Measurements from ENCODE around the gene TCAP. TPM values are rescaled to one million over a fixed set of nuclear protein-coding genes. Genes with fewer than 3 reads are reported as not detected.

Gene TCAP, protein sequence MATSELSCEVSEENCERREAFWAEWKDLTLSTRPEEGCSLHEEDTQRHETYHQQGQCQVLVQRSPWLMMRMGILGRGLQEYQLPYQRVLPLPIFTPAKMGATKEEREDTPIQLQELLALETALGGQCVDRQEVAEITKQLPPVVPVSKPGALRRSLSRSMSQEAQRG
- total RNA-seq: under 1 TPM; 0.82 to 0.92 TPM

GRCh38 chr17:39664581-39665561 is at the start of gene TCAP:
Gene TCAP, plus strand, starts transcription at chr17:39665349. Its CDS starts 11 bp downstream, at chr17:39665360.
- ChIA-PET POLR2A (no interaction called here), CTCF (interaction anchor here (1.5 to 4.1 kb wide), 3 partner anchors 10 to 43 kb away, joined by 5 to 19 read pairs (median 6); no protein-coding TSS in a partner anchor)

DNA sequence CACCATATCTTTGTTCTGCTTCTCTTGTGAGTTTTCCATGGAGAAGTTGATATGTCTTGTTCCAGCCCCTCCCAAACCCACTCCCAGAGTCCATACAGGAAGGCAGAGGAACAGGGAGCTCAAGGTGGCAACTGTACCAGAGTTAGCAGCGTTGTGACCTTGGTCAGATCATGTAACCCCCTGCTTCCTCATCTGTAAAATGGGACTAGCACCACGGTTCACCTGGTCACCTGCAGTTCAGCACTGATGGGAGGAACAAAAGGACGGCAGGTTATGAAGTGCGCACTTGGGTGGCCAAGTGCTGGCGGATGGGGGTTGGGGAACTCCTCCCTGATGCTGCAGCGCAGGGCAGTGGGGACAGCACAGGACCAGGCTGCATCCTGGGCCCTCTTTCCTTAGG is 49.7 kb upstream of the TCAP start:
- POLR2A ChIA-PET: no interaction called here
- CTCF ChIA-PET: interaction anchor here (0.7 to 2.1 kb wide), 3 partner anchors 19 to 379 kb away, joined by 4 to 6 read pairs (median 4); no protein-coding TSS in a partner anchor

DNA sequence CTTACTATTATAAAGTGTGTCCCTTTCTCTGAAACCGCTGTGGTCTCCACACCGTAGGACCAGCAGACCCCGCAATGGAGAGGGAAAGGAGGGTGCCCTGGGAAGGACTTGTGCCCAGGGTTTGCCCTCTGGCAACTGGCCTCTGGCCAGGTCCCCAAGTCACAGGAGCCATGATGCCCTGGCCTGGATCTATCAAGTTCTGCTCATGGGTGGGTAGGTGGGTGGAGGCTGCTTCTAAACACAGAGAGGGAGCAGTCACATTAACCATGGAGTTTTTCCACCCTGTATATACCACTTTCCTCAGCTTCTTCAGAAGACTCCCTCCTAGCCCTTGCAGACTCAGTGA is 48.1 kb upstream of the TCAP start:
- ChIA-PET POLR2A (no interaction called here), CTCF (interaction anchor here (1.0 to 2.1 kb wide), 2 partner anchors 18 to 112 kb away, joined by 3 to 6 read pairs; no protein-coding TSS in a partner anchor)

DNA sequence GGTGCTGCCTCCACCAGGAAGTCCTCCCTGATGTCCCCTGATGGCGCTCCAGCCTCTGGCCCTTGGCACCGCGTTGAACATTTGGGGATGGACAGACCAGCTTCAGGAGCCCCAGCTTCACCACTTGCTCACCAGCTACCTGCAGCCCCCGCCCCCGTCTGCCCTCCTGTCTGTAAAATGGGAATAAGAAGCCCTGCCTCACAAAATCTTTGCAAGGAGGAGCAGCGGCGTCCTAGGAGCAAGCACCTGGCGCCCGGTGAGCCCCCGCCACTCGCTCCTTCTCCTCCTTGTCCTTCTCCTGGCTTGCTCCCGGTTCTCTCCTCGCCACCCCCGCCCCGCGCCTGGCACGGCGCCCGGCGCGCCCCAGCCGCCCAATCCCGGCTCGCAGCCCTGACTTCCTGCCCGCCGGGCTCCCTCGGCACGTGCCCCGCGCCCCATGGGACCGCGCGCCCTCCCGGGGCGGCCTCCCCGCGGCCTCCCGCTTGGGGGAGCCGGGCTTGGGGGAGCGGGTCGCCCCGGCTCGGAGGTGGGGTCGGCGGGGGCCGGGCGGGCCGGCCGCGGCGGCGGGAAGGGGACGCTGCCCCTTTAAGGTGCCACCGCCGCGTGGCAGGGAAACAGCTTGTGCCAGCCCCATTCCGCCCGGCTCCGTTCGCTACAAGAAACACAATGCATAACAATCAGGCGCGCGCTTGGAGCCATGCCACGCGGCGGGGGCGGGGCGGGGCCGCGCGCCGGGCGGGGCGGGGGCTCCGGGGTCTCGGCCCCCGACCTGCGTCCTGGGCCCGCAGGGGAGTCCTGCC is 47.5 kb upstream of the TCAP start:
- POLR2A ChIA-PET: no interaction called here
- CTCF ChIA-PET: interaction anchor here (1.0 to 2.1 kb wide), 4 partner anchors 16 to 111 kb away, joined by 3 to 6 read pairs (median 4); no protein-coding TSS in a partner anchor

DNA sequence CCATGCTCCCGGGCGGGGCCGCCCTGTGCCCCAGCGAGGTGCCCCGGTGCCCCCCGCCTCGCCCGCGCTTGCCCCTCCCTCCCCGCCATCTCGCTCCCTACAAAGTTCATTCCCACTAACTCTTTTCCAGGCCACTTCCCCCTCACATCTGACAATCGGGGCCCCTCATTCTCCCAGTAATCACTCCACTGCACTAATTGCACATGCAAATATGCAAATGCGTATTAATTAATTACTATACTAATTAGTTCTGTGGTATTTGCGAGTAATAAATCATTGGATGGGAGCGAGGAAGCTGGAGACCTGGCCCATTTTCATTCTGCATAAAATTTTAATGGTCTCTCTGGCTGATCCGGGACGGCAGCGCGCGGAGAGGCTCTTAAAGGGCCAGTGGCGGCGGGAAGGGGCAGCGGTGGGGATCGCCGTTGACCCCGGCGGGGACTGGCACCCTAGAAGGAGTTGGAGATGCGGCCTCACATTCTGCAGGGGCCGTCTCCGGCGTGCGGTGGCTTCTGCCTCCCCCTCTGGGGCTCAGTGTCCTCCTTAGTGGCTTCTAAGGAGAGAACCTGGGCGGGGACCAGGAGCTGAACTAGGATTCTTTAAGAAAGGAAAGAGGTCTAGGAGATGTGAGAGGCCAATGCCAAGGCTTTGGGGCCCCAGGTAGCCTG is 46.8 kb upstream of the TCAP start:
- POLR2A ChIA-PET: interaction anchor here (0.8 kb wide), 1 partner anchor 17 kb away, joined by 3 read pairs; no protein-coding TSS in a partner anchor
- CTCF ChIA-PET: interaction anchor here (0.8 to 7.4 kb wide), 6 partner anchors 15 to 135 kb away, joined by 3 to 80 read pairs (median 4); no protein-coding TSS in a partner anchor

- ChIA-PET CTCF (interaction anchor here (0.6 to 7.4 kb wide), 9 partner anchors 8 to 134 kb away, joined by 3 to 80 read pairs (median 3); partner anchors contain the start of gene STARD3), POLR2A (interaction anchor here (0.6 to 0.8 kb wide), 2 partner anchors 16 to 431 kb away, joined by 3 read pairs; no protein-coding TSS in a partner anchor)
Observed at GRCh38 chr17:39618956-39619785, 46.0 kb upstream of the TCAP start.

DNA sequence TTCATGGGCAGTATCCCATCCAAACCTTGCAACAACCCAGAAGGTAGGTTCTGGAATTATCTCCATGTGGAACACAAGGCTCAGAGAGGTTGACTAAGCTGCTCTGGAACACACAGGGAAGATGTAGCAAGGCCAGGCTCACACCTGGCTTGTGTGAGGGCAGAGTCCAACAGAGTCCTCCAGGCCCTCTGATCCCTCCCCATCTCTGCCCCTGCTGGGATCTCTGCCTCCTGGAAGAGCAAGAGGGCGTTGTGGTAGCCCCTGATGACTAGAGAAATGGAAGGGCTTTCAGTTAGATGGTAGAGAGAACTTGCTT is 45.4 kb upstream of the TCAP start:
- CTCF ChIA-PET: interaction anchor here (0.6 to 7.4 kb wide), 4 partner anchors 9 to 70 kb away, joined by 3 to 80 read pairs (median 3); partner anchors contain the start of gene STARD3
- POLR2A ChIA-PET: no interaction called here

GRCh38 chr17:39621523-39622379 is 43.4 kb upstream of the TCAP start:
- POLR2A ChIA-PET: interaction anchor here (0.8 to 0.9 kb wide), 2 partner anchors 31 to 131 kb away, joined by 3 read pairs; no protein-coding TSS in a partner anchor

DNA sequence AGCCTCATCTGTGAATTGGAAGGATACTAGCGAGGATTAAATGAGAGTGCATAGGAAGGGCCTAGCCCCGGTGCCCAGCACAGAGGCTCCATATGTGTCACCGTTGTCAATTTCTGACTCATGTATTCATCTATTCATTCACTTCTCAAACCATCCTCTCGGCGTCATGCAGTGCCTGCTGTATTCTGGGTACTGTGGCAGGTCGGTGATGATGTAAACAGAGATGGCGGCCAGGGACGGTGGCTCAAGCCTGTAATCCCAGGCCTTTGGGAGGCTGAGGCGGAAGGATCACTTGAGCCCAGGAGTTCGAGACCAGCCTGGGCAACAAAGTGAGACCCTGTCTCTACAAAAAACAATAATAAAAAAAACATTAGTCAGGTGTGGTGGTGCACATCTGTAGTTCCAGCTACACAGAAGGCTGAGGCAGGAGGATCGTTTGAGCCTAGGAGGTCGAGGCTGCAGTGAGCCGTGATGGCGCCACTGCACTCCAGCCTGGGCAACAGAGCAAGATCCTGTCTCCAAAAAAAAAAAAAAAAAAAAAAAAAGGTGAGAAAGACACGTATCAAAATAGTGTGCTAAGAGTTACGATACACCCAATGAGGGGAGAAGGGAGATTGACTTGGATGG is 42.7 kb upstream of the TCAP start:
- ChIA-PET POLR2A (interaction anchor here (0.9 kb wide), 1 partner anchor 30 kb away, joined by 3 read pairs; no protein-coding TSS in a partner anchor), CTCF (interaction anchor here (0.6 to 7.4 kb wide), 43 partner anchors 10 to 872 kb away, joined by 3 to 80 read pairs (median 7); partner anchors contain the start of genes IKZF3, MIEN1, NEUROD2 and PGAP3)

More at GRCh38 chr17:39621523-39622379, 43.4 kb upstream of the TCAP start:
- CTCF ChIA-PET: interaction anchor here (0.5 to 7.4 kb wide), 60 partner anchors 8 to 873 kb away, joined by 3 to 80 read pairs (median 5); partner anchors contain the start of genes MIEN1, NEUROD2, PGAP3 and PNMT

GRCh38 chr17:39623356-39623950 is 41.7 kb upstream of the TCAP start:
- ChIA-PET CTCF (interaction anchor here (0.6 to 7.4 kb wide), 26 partner anchors 9 to 1104 kb away, joined by 3 to 80 read pairs (median 5); partner anchors contain the start of genes IKZF3, MIEN1, NEUROD2 and STARD3), POLR2A (no interaction called here)

DNA sequence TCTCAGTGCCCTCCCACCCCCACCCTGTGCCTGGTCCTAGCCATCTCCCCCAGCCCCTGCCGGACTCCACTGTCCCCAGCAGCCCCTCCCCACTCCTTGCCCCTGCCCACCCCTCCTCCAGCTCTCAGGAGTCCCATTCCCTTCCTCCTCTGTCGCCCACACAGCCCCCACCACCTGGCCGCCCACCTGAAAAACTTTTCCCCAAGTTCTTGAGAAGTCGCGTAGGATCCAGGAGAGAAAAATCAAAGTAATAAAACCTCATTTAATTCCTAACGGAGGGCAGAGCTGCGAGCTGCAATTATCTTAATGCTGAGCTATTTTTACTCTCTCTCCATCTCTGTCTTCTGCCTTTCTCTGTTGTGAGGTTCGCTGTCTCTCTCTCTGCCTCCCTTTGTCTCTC is 40.8 kb upstream of the TCAP start:
- POLR2A ChIA-PET: no interaction called here
- CTCF ChIA-PET: interaction anchor here (1.3 to 7.4 kb wide), 7 partner anchors 10 to 106 kb away, joined by 3 to 80 read pairs (median 16); partner anchors contain the start of genes MIEN1, NEUROD2 and STARD3

- CTCF ChIA-PET: interaction anchor here (0.5 to 7.4 kb wide), 5 partner anchors 11 to 305 kb away, joined by 3 to 80 read pairs (median 4); no protein-coding TSS in a partner anchor
- POLR2A ChIA-PET: no interaction called here
Observed at GRCh38 chr17:39625198-39625785, 39.9 kb upstream of the TCAP start.

DNA sequence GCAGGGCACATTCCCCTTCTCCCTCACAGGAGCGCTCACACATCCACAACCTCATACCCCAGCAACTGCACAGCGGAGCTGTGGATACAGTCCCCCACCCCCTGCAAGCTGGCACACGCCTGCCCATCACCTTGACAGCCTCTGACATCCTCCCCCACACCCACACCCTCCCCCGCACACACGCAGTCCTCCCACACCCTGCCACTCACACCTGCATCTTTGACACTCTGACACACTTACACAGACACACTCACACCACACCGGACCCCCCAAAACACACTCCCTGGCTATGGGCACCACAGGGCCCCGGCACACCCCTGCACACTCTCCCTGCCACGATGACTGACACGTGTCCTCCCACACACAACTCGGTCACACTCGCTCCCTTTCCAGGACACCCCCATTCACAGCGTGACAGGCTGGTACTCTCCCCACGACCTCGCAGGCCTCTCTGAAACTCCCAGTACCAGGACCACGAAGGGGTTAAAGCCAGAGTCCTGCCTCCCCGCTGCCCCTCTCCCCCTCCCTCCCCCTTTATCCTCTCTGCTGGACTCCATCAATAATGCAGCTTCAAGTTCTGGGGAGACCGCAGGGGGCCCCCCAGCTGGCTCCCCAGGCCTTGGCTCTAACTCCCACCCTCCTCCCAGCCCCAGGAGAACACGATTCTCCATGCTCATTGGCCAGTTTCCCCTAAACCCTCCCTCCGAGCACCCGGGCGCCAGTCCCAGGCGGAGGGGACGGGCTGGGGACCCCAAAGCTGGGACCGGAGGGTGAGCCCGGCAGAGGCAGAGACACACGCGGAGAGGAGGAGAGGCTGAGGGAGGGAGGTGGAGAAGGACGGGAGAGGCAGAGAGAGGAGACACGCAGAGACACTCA is 38.7 kb upstream of the TCAP start, which contains the start of gene PPP1R1B:
Gene PPP1R1B, plus strand, starts transcription at position 782 of the 876 bp plus-strand sequence. CDS start 441 bp downstream, outside the sequence.
- CTCF ChIA-PET: interaction anchor here (0.9 to 1.4 kb wide), 2 partner anchors 27 to 127 kb away, joined by 3 to 7 read pairs; no protein-coding TSS in a partner anchor
- POLR2A ChIA-PET: no interaction called here
